Tibial nerve (tissue), 4 donors: ENCODE results near the gene NAP1L4. TPM values are rescaled to one million over a fixed set of nuclear protein-coding genes. Genes with fewer than 3 reads are reported as not detected.

Experiments
- DNase-seq, 2 donors: peaks; one replicate each; pipeline ENCODE4 v3.0.0-alpha.2; 2019; ENCODE audit warnings: low spot score in 2 of 2
- H3K27ac ChIP-seq, 4 donors: fragments of 200-600 bp; sonication (generic) in 3 of 4; one replicate each; pipeline ENCODE4 v1.5.1; 2017 to 2019; ENCODE audit warnings: mild to moderate bottlenecking in 1 of 4
- H3K27me3 ChIP-seq, 2 donors: fragments of 200-600 bp; sonication (generic) in 1 of 2; one replicate each; pipeline versions ENCODE4 v1.5.1 to v1.6.0; 2017 to 2019
- H3K36me3 ChIP-seq, 3 donors: fragments of 200-600 bp; sonication (generic); one replicate each; pipeline ENCODE4 v1.5.1; 2018 to 2019
- H3K4me1 ChIP-seq, 4 donors: fragments of 200-600 bp; sonication (generic) in 3 of 4; one replicate each; pipeline ENCODE4 v1.5.1; 2017 to 2019
- H3K4me3 ChIP-seq, 4 donors: fragments of 200-600 bp; sonication (generic) in 3 of 4; one replicate each; pipeline ENCODE4 v1.5.1; 2017 to 2019; ENCODE audit warnings: mild to moderate bottlenecking in 1 of 4, moderate library complexity in 1 of 4
- H3K9me3 ChIP-seq, 4 donors: fragments of 200-600 bp; sonication (generic) in 3 of 4; one replicate each; pipeline ENCODE4 v1.5.1; 2017 to 2019
- CTCF ChIP-seq, 5 experiments: fragments of 200-600 bp in 3 of 5; fragments of 450-650 bp in 2 of 5; sonication (generic) in 3 of 5; IDR thresholded peaks; one replicate each; pipeline ENCODE4 v1.5.1; 2016 to 2019; ENCODE audit warnings: antibody characterized with exemption in 5 of 5, mild to moderate bottlenecking in 3 of 5, moderate library complexity in 2 of 5
- EP300 ChIP-seq, 2 donors: sonication (generic); formaldehyde crosslinking; IDR thresholded peaks; one replicate each; pipeline ENCODE4 v1.6.1; 2017; ENCODE audit warnings: antibody characterized with exemption in 2 of 2, mild to moderate bottlenecking in 1 of 2
- POLR2A ChIP-seq, 2 donors: fragments of 450-650 bp; IDR thresholded peaks; one replicate each; pipeline ENCODE4 v1.6.1; 2017; ENCODE audit warnings: antibody characterized with exemption in 2 of 2, mild to moderate bottlenecking in 2 of 2, moderate library complexity in 2 of 2
- WGBS, 2 donors: methylation state at CpG; one replicate each; pipeline ENCODE4 v1.1.5; 2018; 5-methylcytosine and 5-hydroxymethylcytosine counted together
- total RNA-seq, 4 donors: library from RNA; depleted of rRNA; stranded (reverse); fragments of >200 nt; gene quantifications; one replicate each; pipeline ENCODE4 v1.1.0, GENCODE V29; 2016

NAP1L4 gene
- total RNA-seq, 4 donors from 2014 or later, result 94.3 to 129 (median 111) TPM

- no peak overlapping the region for H3K27ac ChIP-seq
- TF ChIP-seq EP300 (IDR thresholded peaks at IDR 0.05) (no peak), CTCF (IDR thresholded peaks at IDR 0.05) (no peak), POLR2A (IDR thresholded peaks at IDR 0.05) (no peak)
- 87 to 93% methylated on average over 14 to 16 of the region's 22 CpGs for WGBS, 2 donors
These were observed 68.4 kb downstream of the NAP1L4 start for GRCh38 chr11:2923446-2924375.

DNA sequence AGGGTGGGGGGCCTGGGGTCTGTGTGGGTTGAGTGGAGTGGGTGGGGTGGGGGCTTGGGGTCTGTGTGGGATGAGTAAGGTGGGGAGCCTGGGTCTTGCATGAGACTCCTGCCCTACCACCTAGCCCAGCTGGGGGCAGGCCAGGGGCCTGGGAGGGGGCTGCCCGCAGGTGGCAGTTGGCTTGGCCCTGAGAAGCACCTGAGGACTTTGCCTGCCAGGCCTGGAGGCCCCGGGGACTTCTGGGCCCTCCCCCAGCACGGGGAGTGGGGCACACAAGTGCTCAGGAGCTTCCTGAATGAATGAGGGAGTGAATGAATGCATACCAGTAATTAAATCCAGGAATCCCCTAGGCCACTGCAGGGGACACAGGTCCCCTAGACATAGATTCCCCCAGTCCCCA is 69.5 kb downstream of the NAP1L4 start:
- no peaks in the 10 kb centered on the region for H3K27me3 ChIP-seq
- no peaks in the 10 kb centered on the region for H3K36me3 ChIP-seq
- H3K4me3 ChIP-seq, result no peak overlapping the region
- H3K4me1 ChIP-seq, result no peaks in the 10 kb centered on the region
- no peak overlapping the region for H3K27ac ChIP-seq
- no peak for TF ChIP-seq CTCF (IDR thresholded peaks at IDR 0.05)
- no peak for TF ChIP-seq EP300 (IDR thresholded peaks at IDR 0.05)
- no peak for TF ChIP-seq POLR2A (IDR thresholded peaks at IDR 0.05)
- WGBS, 2 donors, result 69 to 87% methylated on average over 3 of the region's 3 CpGs
- no peaks in the 10 kb centered on the region for H3K9me3 ChIP-seq
- no peak for DNase-seq

More at GRCh38 chr11:2923446-2924375, 68.4 kb downstream of the NAP1L4 start:
- H3K27me3 ChIP-seq, result peaks cover 0 to 10% of the 10 kb centered on the region in 2 donors
- H3K4me1 ChIP-seq, result peaks cover 0 to 10% (median 6%) of the 10 kb centered on the region in 4 donors
- H3K36me3 ChIP-seq, result no peaks in the 10 kb centered on the region
- DNase-seq, result no peak
- H3K4me3 ChIP-seq, result no peak overlapping the region
- H3K9me3 ChIP-seq, result no peaks in the 10 kb centered on the region

- no peak overlapping the region for H3K4me3 ChIP-seq
- no peak overlapping the region for H3K27ac ChIP-seq
- no peak for DNase-seq
- no peaks in the 10 kb centered on the region for H3K4me1 ChIP-seq
- H3K9me3 ChIP-seq, result no peaks in the 10 kb centered on the region
- TF ChIP-seq CTCF (IDR thresholded peaks at IDR 0.05), result no peak
- TF ChIP-seq EP300 (IDR thresholded peaks at IDR 0.05), result no peak
- TF ChIP-seq POLR2A (IDR thresholded peaks at IDR 0.05), result no peak
- H3K27me3 ChIP-seq, result no peaks in the 10 kb centered on the region
- 93 to 94% methylated on average over 7 to 14 of the region's 29 CpGs for WGBS, 2 donors
- no peaks in the 10 kb centered on the region for H3K36me3 ChIP-seq
These were observed 70.2 kb downstream of the NAP1L4 start for GRCh38 chr11:2921742-2922493.

DNA sequence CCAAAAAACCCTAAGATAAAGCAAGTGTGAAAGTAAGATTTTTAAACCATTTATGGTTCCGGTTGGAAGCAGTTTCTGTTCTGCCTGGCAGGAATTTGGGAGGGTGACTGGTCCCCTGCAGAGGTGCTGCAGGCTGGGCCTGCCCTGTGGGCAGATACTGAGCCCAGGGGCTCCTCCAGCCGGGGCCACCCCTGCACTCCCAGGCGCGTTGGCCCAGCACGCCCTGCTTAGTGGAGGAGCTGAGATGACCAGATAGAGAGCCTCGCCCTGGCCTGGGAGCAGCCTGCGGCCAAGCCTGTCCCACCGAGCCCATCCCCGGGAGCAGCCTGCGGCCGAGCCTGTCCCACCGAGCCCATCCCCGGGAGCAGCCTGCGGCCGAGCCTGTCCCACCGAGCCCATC is 70.9 kb downstream of the NAP1L4 start:
- Histone ChIP-seq H3K4me1 (no peaks in the 10 kb centered on the region), H3K27ac (no peak overlapping the region), H3K27me3 (no peaks in the 10 kb centered on the region), H3K4me3 (no peak overlapping the region), H3K36me3 (no peaks in the 10 kb centered on the region), H3K9me3 (no peaks in the 10 kb centered on the region)
- no peak for DNase-seq
- TF ChIP-seq CTCF (IDR thresholded peaks at IDR 0.05), result no peak
- 79 to 82% methylated on average over 5 to 6 of the region's 16 CpGs for WGBS, 2 donors

DNA sequence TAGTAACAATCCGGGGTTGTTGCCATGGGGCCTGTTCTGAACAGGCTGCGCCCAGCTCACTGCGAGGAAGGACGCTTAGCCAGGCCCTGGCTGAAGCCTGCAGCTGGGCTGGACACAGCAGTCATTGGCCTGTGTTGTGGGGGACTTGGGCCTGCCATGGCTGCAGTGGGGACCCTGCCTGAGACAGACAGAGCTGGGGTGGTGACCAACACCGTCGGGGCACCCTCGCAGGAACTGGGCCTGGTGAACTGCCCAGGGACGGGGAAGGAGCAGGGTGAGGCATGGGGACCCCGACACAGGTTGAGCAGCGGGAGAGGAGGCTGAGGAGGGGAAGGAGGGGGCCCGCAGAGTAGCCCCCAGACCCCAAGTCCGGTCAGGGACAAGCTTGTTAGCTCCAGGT is 71.8 kb downstream of the NAP1L4 start:
- no peaks in the 10 kb centered on the region for H3K4me1 ChIP-seq
- no peak overlapping the region for H3K4me3 ChIP-seq
- no peak for DNase-seq
- TF ChIP-seq POLR2A (IDR thresholded peaks at IDR 0.05) (no peak), CTCF (IDR thresholded peaks at IDR 0.05) (no peak), EP300 (IDR thresholded peaks at IDR 0.05) (no peak)
- H3K27ac ChIP-seq, result no peak overlapping the region
- H3K27me3 ChIP-seq, result no peaks in the 10 kb centered on the region
- no peaks in the 10 kb centered on the region for H3K9me3 ChIP-seq
- no peaks in the 10 kb centered on the region for H3K36me3 ChIP-seq
- 91 to 95% methylated on average over 12 of the region's 12 CpGs for WGBS, 2 donors
